Measurements from ENCODE around the gene TMEM255B.
"Not testable (repeated sequence)": the region's sequence is repeated elsewhere in the genome, so short reads cannot be mapped to it uniquely, and the experiment has no call there.

- TF ChIP-seq MAX (IDR thresholded peaks at IDR 0.05; ENCODE audit: low read depth, low read length); CTCF (IDR thresholded peaks at IDR 0.05; ENCODE audit: low read depth, low read length); MYC (IDR thresholded peaks at IDR 0.05; ENCODE audit: low read depth, low read length); POLR2A (IDR thresholded peaks at IDR 0.05; ENCODE audit: extremely low read depth, insufficient read length): not testable (repeated sequence)
These were observed 67.4 kb downstream of the TMEM255B start for GRCh38 chr13:113826446-113826845.

All from NB4 (cell line).